T47D (cell line): ENCODE data around the gene ALDH1A2.
"Not testable (repeated sequence)": the region's sequence is repeated elsewhere in the genome, so short reads cannot be mapped to it uniquely, and the experiment has no call there.

Experiments
- DNase-seq, 2 experiments: peaks; one replicate each; pipeline versions ENCODE4 v3.0.0 to v3.0.0-alpha.2; 2011 to 2012; ENCODE audit warnings: low read depth in 1 of 2, low spot score in 1 of 2
- JUND ChIP-seq: IDR thresholded peaks from 2 replicates; pipeline ENCODE4 v1.6.1; 2012; ENCODE audit warnings: low read depth
- in situ Hi-C: cut with HindIII; loops from 2 replicates; pipeline ENCODE4 v1.10.0; 2016; ENCODE audit warnings: low sequenced_read_pairs, low pct_unique_long_range_greater_than_20kb

ALDH1A2 gene

DNA sequence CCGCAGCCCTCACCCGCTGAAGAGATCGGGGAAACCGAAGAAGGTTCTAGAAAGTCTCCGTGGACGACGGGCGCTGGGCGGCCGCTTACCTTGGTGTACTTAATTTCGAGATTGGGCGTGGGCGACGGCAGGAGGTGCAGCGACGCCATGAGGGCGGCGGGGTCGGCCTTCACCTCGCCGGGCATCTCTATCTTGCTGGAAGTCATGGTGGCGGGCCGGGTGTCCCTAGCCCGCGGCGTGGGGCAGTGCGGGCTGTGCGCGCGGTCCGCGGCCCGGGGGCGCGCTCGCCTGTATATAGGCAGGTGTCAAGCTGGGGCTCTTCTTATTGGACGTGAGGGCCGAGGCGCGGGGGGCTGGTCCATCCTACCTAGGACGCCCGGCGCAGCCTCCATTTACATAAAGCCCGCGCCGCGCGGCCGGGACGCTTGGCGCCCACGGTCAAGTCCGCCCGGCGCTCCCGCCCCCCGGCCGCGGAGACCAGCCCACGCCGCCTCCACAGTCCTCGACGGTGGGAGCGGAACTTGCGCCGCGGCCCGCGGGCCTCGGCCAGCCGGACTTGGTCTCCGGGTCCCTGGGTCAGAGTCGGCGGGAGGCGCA, at the start of gene ALDH1A2:
Gene ALDH1A2, minus strand, starts transcription at position 267 of the 597 bp plus-strand sequence. Its CDS starts 61 bp downstream, at position 206.
- in situ Hi-C loops: no loop called here
- no peak for TF ChIP-seq JUND
- no peak for DNase-seq

DNA sequence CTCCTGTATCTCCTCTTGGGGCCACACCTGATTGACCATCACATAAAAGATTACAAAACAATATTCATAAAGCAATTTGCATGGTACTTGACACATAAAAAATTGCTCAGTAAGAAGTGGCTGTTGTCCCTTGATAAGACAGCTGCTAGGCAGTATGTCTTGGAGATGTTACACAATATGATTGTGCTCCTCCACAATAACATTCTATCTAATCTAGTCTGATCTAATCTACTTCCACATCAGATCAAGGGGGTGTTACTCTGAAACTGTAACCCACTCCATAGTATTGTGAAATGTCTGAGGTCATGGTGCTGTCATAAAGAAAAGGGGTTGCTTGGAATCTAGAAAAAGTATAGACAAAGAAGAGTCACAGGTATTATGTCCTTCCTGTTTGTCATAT, 49.3 kb upstream of the ALDH1A2 start:
- no peak for TF ChIP-seq JUND
- in situ Hi-C loops: no loop called here
- DNase-seq: no peak

DNA sequence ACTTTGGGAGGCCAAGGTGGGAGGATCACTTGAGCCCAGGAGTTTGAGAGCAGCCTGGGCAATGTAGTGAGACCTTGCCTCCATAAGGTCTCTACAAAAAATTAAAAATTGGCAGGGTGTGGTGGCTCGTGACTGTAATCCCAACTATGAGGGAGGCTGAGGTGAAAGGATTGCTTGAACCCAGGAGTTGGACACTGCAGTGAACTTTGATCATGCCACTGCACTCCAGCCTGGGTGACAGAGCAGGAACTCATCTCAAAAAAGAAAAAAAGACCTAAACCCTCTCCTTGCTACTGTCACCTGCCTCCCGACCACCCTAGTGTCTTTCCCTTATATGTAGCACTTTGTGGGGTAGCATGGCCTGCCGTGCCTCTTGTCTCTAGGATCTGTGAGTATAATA, 48.9 kb upstream of the ALDH1A2 start:
- no peak for DNase-seq
- no peak for TF ChIP-seq JUND
- in situ Hi-C loops: no loop called here

DNA sequence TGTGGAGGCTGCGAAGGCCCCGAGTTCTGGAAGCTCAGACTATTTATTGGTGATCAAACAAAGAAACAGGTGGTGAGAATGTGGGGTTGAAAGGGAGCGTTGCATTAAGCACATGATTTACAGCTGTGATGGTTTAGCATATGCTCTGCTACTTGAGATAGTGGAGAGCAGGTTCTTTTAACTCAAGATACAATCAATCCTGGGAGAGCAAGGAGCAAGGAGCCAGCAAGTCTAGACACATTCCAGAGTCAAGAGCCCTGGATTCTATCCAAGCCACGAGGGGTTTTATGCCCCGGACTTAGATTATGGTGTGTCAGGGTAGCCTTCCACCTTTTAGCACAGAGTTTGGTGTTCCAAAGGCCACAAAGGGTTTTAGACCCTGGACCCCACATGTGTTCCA, 47.8 kb upstream of the ALDH1A2 start:
- in situ Hi-C loops, DNase-seq: not testable (repeated sequence)

DNA sequence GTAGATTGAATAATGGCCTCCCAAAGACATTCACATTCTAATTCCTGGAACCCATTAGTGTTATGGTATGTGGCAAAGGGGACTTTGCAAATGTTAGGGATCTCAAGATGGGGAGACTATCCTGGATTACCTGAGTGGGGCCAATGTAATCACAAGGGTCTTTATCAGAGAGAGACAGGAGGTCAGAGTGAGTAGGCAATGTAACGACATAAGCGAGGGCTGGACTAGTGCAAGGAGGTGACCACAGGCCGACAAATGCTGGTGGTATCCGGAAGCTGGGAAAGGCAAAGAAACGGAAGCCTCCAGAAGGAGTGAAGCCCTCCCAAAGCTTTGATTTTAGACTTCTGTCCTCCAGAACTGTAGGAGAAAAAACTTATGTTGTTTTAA, 46.2 kb upstream of the ALDH1A2 start:
- no peak for DNase-seq
- in situ Hi-C loops: no loop called here
- no peak for TF ChIP-seq JUND

DNA sequence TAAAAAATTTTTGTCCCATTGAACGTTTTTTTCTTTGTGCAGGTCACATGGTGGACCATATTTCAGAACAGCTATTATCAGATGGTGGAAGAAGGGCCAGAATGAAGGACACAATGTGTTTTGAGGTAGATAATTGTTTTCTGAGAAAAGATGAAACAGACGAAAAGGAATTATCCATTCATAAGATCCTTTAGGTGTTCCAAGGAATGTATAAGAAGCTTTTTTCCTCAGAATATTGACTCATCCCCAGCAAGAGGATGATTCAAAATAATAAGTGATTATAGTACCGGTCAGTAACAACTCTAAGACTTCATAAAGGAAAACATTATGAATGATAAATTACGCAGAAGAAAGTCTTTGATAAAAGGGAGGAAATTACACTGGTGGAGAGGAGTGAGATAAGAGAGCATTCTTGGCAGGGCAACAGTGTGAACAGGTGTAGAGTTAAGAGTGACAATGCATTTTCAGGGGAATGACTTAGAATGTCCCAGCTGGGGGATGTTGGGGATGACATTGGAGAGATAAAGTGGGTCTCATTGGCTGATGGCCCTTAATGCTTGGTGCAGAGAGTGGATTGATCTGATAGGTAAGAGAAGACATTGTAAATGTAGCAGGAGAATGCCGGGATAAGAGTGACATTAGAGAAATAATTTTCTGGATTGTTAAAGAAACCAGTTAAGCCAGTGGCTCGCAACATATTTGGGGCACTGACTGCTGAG, 45.6 kb upstream of the ALDH1A2 start:
- in situ Hi-C loops: no loop called here
- no peak for DNase-seq
- TF ChIP-seq JUND: no peak

DNA sequence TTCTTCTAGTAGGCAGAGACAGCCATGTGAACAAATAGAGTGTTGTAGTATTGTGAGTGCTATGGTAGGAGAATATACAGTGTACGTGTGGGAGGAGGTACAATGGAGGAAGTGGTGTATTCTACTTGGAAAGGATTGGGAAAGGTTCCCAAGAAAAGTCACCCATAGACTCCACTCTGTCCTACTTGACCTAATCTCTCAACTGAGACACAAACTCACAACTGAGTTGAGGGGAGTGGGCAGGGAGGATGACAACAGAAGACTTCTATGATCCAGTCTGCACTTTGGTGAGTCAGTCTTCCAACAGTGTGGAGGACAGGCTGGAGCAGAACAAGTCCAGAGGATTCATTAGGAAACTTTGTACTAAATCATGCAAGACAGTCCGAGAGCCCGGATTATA, 43.9 kb upstream of the ALDH1A2 start:
- DNase-seq: no peak
- in situ Hi-C loops: no loop called here
- TF ChIP-seq JUND: no peak

DNA sequence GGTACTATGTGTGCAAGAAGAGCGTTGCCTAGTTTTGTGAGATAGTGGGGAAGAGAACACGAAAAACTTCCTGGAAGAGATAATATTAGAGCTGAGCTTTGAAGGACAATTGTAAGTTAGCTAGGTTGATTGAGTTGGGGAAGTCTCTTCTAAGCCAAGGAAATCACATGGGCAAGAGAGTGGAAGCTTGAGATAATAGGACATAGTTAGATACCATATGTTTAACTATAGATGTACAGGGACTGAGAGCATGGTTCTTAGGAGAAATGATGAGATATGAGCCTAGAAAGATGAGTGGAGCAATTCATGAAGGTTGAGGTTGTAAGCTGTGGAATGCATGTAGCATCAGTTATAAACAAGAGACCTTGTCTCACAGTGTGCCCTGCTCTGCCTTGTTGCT, 42.6 kb upstream of the ALDH1A2 start:
- no peak for DNase-seq
- in situ Hi-C loops: no loop called here
- no peak for TF ChIP-seq JUND

DNA sequence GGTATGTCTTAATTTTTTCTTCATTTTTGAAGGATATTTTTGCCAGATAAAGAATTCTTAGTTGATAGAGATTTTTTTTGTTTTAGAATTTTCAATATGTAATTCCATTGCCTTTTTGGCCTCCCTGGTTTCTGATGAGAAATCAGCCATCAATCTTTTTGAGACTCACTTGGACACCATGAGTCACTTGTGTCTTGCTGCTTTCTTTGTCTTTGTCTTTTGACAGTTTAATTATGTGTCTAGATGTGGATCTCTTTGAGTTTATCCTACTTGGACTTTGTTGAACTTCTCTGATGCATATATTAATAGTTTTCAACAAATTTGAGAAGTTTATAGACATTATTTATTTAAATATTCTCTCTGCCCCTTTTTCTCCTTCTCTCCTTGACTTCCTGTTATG, 38.0 kb upstream of the ALDH1A2 start:
- in situ Hi-C loops: no loop called here
- no peak for DNase-seq
- no peak for TF ChIP-seq JUND

DNA sequence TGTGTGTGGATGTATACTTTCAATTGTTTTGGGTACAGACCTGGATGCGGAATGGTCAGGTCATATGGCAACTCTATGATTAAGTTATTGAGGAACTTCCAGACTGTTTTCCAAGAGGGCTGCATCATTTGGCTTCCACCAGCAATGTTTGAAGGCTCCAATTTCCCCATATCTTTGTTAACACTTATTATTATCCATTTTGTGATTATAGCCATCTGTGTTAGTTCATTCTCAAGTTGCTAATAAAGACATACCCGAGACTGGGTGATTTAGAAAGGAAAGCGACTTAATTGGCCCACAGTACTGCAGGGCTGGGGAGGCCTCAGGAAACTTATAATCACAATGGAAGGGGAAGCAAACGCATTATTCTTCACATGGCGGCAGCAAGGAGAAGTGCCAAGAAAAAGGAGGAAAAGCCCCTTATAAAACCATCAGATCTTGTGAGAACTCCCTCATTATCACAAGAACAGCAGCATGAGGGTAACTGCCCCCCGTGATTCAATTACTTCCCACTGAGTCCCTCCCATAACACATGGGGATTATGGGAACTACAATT, 31.1 kb upstream of the ALDH1A2 start:
- DNase-seq: no peak
- TF ChIP-seq JUND: no peak
- in situ Hi-C loops: no loop called here

DNA sequence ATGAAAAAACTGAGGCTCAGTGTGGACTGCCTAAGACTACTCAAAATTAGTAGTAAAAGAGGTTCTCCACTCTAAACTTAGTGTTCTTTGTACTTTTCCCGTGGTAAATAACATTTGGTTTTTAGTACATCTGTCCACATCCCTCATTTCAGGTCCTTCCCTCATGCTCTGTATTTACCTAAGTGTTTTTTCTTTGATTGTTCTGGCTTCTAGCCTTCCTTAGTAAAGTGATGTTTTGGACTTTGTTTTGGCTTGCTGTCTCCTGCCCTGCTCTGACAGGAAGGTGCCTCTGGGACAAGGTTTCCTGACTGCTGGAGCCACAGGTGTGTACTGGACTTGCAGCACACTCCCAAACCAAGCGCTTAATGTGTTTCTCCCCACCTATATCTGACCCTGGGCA, 29.9 kb upstream of the ALDH1A2 start:
- in situ Hi-C loops: no loop called here

DNA sequence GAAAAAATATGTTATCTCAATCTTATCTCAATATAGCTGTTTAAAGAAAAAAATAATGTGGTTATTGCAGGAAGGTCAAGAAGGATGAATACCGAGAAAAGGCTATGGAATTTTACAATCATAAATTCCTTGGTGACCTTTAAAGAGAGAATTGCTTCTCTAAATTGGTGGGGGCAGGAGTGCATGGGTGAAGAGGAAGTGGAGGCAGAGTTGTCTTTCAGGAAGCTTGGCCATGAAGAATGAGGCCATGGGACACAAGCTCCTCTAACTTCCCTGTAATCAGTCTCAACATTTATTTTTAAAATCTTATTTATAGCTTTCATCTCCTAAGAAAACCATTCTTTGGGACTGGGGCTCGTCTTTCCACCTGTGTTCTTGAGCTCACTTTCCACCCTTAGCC, 22.4 kb upstream of the ALDH1A2 start:
- no peak for DNase-seq
- TF ChIP-seq JUND: no peak
- in situ Hi-C loops: no loop called here

More for the DNA sequence above, 29.9 kb upstream of the ALDH1A2 start:
- DNase-seq: no peak
- TF ChIP-seq JUND: no peak

DNA sequence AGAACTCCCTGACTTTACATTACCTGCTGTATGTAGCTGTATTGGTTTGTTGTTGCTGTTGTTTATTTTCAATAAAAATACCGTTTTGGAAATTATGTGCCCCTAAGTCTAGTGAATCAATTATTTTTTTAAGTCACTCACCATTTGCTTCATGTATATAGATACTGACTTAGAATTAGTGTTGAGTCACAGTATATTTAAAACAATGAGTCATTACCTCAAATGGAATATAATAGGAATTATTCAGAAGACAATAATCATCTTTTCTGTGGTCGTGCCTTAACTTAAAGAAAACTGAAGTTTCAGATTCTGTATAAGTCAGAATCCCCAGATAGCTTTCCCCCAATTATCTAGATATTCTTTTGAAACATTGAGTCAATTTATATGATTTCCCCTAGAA, 21.0 kb upstream of the ALDH1A2 start:
- in situ Hi-C loops: no loop called here
- no peak for TF ChIP-seq JUND
- no peak for DNase-seq
